GM19240 (cell line): ENCODE measurements around the gene AFF1.
"Not testable (repeated sequence)": the region's sequence is repeated elsewhere in the genome, so short reads cannot be mapped to it uniquely, and the experiment has no call there.

ENCODE experiments used
- DNase-seq: peaks from one replicate; pipeline ENCODE4 v3.0.0; 2011; ENCODE audit warnings: low spot score; ENCODE audit not compliant: insufficient read length

AFF1 gene

GRCh38 chr4:87031920-87032319 is 97.1 kb downstream of the AFF1 start:
- DNase-seq: no peak

- DNase-seq: no peak
Observed at GRCh38 chr4:87032884-87033533, 98.2 kb downstream of the AFF1 start.

- DNase-seq: no peak
Observed at GRCh38 chr4:87033902-87034301, 99.1 kb downstream of the AFF1 start.

- DNase-seq: no peak
Observed at GRCh38 chr4:87034527-87034926, 99.7 kb downstream of the AFF1 start.

GRCh38 chr4:87035881-87036509 is 101.2 kb downstream of the AFF1 start:
- no peak for DNase-seq

- no peak for DNase-seq
Observed at GRCh38 chr4:87036713-87037112, 101.9 kb downstream of the AFF1 start.

- not testable (repeated sequence) for DNase-seq
Observed at GRCh38 chr4:87037171-87037570, 102.4 kb downstream of the AFF1 start.

DNA sequence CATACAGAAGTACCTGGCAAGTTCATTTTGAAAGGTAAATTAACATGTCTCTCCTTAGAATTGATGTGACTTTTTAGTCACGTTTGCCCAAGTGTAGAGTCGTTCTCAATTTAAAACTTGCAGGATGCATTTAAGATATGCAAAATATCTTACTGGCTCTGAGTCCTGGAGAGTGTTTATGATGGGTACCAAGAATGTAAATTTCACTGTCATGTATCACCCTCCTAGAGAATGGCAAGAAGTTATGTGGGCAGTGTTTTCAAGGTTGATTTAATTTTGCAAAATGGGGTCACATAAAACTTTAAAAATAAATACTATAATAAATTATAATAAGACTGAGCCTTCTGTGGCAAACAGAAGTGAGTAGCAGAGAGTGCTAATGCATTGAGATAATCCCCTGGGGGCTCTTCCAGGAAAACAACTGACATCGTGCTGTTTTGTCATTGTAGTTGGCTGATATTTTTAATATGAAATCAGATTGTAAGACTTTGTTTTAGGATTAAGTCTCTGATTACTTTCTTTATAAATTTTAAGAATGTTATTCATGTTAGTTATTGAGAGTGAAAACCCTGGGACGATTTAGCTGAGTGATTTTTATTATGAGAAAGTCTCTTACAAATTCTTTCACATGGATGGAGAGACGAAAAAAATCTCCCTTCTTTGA is 103.0 kb downstream of the AFF1 start:
- DNase-seq: no peak

DNA sequence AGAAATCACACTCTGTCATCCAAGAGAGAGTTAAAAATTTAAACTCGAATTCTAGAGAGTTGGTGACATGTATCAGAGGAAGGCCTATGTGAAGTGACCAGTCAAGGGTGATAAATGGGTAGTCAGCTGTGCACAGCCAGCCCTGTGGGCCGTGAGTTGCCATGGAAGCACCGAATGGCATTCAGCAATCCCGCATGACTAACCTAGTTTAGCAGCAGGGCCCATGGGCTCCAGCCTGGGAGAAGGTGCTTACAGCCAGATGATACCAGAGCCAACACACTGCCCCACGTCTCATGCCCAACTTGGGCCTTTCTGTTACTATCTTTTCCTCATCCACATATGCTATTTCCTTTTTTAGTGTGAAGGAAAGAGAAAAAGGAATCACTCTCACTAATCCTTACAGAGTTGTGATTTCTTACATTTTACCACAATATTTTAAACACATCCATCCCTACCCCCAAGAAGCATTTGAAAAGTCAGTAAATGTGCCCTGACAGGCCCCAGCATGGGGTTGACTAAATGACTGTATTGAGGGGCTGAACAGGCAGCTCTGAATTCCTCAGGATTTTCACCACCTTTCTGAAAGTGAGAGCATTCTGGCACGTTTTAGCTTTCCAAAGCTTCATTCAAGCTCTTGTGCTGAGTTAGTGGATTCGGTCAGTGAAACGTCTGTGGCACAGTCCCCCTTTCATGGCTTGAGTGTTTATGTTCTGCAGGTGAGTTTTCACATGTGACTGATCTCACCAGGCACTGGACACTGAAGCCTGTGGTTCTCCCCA is 104.2 kb downstream of the AFF1 start:
- DNase-seq: no peak

DNA sequence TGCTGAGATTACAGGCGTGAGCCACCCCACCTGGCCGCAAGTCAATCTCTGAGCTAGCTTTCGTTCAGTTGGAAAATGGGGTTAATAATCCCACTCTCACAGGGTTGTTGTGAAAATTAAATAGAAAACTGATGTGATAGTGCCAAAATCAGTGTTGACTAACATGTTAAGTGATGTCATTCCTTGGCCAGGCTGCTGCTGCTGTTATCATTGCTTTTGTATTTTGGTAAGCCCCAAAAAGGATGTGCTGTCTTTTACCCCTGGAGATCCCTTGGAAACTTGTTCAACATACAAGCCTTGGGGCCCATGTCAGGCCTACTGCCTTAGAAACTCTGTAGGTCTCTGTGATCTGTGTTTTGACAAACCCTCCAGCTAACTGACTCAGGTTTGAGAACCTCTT is 106.3 kb downstream of the AFF1 start:
- DNase-seq: no peak

DNA sequence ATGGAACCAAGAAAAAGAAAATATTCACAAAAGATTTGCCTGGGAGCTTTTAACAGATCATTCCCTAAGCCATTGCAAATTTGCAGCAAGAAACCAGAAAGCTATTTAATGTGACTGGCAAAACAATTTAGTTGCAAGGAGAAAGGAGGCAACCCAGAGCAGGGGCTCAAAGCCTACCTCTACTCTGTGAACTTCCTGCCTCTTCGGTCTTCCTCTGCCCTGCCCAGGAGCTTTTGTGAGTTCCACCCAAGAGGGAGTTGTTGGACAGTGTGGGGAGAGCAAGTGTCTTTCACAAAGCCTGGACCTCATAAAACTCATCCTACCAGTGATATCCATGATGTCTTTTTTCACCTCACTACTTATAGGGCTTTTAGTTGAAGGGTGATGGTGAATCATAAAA is 107.4 kb downstream of the AFF1 start:
- no peak for DNase-seq

DNA sequence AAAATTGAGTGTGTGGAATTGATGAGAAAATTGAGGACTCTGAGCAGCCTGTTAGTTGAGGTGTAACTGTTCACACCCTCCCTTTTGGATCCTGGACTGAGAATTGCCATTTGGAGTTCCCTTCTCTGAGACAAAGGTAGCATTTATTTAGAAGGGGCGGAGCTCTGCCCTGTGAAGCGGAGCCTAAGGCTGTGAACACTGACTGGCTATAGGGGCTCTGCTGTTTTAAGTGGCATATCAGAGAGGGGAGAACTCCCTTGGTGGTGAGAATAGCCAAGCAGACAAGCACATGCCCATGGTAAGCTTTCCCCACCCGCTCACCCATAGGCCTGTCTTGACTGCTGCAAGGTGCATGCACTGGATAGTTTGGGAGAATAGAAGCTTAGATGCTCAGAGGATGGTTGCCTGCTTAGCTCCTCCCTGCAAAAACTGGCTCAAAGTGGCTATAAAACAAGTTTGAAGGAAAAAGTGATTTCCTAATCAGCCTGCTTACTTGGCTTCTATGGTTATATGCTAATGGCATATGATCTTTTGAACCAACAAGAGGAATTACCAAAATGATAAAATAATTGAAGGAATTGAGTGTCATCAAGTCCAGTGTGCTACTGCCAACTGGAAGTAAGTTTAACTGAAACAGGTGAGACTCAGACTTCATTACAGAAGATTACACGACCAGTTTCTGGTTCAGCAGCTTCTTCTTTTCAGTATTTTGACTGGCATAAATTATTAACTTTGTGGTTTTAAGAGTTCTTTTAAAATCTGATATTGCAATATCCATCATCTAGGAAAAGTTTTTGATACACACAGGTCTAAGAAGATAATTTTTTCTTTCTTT is 108.4 kb downstream of the AFF1 start:
- DNase-seq: no peak

DNA sequence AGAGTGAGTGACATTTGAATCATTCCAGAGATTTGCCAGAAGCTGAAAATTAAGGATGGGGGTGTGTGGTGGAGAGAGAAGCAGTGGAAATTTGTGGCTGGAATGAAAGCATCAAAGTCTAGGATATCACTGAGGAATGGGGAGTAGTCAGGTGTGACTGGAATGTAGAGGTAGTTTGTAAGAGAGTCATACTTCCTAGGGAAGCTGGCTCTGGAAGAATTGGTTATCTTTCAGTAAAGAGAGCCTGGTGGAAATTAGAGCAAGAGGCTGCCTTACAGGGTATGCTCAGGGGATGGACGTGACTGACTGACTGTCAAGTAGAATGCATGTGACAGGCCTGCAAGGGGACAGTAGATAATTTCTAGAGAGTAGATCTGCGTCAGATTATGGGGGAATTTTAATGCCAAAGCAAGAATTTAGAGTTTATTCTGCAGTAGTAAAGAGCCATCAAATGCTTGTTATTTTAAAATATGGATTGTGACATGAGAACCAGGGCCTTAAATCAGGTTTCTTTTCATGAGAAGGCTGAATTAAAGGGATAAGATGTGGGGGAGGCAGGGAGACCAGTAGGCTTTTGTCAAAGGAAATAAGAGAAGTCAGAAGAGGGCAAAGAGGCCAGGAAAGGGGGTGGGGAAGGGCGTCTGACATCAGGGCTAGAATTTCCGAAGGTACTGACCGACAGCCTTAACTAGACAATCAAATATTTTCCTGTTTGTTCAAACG is 109.9 kb downstream of the AFF1 start:
- no peak for DNase-seq

DNA sequence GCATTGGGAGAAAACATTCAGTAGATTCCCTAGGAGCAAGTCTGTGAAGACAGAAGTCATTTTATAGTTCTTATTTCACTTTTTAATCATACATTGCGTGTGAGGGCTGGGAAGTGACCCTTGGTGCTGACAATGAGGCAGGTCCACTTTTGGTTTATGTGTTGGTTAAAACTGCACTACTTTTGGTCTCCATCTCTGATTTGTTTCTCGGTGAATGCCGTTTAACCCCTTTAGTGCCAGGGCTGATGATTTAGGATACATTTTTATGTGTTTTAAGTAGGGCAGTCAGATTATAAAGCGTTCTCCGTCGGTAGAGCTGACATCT is 110.4 kb downstream of the AFF1 start:
- DNase-seq: no peak

- no peak for DNase-seq
Observed at GRCh38 chr4:87045659-87046058, 110.8 kb downstream of the AFF1 start.

DNA sequence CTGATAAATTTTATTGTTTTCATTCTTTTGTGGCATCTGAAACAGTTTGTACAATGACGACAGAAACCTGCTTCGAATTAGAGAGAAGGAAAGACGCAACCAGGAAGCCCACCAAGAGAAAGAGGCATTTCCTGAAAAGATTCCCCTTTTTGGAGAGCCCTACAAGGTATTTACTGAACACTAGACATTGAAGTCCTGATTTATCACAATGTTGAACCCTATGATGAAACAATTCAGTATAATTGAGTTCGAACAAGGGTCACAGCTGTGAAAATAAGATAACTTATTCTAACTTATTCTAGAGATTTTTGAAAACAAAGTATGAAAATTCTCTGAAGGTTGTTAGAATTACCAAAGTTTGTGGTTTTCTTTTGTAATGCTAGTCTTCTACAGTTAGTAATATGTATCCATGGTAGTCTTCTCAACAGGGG is 111.3 kb downstream of the AFF1 start:
- no peak for DNase-seq

GRCh38 chr4:87047281-87047798 is 112.5 kb downstream of the AFF1 start:
- no peak for DNase-seq

DNA sequence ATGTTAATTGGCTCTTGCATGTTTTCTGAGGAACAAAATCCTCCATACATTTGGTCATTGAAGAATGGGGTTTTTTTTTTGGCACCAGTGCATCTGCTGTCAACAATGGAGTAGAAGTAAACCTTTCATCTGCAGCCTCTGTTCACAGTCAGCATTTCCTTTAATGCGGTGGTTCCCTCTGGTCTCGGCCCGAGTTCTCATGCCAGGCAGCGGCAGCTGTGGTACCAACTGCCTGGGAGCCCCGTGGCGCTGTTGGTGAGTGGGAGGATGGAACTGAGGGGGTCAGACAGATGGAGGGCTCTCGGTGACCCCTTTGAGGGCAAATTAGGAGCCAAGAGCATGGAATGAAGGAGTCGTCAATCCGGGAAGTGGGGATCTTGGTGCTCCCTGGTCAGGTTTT is 114.7 kb downstream of the AFF1 start:
- DNase-seq: no peak

- DNase-seq: no peak
Observed at GRCh38 chr4:87050596-87050995, 115.8 kb downstream of the AFF1 start.

DNA sequence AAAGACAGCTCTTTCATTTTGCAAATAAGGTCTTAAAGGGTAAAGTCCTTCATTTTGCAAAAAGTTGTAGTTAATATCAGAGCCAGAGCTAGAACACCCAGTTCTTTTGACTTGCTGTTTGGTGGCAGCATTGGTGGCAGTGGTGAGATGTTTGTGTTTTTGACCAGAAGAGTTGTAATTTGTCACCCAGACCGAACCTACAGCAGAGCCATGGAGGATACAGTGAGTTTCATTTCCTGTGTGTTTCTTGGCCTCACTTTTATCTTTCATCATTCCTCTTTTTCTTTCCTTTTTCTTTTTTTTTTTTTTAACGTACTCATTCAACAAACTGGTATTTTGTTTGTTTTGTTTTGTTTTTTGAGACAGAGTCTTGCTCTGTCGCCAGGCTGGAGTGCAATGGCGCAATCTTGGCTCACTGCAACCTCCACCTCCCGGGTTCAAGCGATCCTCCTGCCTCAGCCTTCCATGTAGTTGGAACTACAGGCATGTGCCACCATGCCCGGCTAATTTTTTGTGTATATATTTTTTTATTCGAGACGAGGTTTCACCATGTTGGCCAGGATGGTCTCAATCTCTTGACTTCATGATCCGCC is 116.4 kb downstream of the AFF1 start:
- DNase-seq: no peak
